ENCODE results near the gene RASSF5. TPM values are rescaled to one million over a fixed set of nuclear protein-coding genes. Genes with fewer than 3 reads are reported as not detected.

The RASSF5 gene
- total and polyA plus RNA-seq, 10 of the 15 experiments (the other 5 are each of a cell fraction or from before 2014, with no cell fraction given) = 14.0 to 89.6 (median 68.9) TPM

- Histone ChIP-seq H3K27ac (ENCODE audit: control insufficient read depth, insufficient read depth) (peak overlapping the region; percentile 89), H3K9ac (ENCODE audit: control insufficient read depth, insufficient read depth, low read length) (no peak overlapping the region), H2AFZ (ENCODE audit: control insufficient read depth, low read depth, low read length) (no peak overlapping the region), H3K27me3 (replicated peaks in 1 of 2; ENCODE audit: control insufficient read depth in 2 of 2, insufficient read depth in 2 of 2, low read length in 1 of 2) (no peaks in the 10 kb centered on the region), H3K79me2 (ENCODE audit: control insufficient read depth, insufficient read depth, low read length) (peaks cover 25% of the 10 kb centered on the region), H4K20me1 (ENCODE audit: control insufficient read depth, insufficient read depth) (no peaks in the 10 kb centered on the region), H3K4me3 (peak overlapping the region; percentile 61; the same call in 1 of the 2 replicates), H3K9me3 (replicated peaks; ENCODE audit: control insufficient read depth, insufficient read depth, low read length) (no peaks in the 10 kb centered on the region), H3K36me3 (ENCODE audit: control insufficient read depth in 2 of 2, insufficient read depth in 2 of 2, low read length in 1 of 2) (peaks cover 0 to 15% of the 10 kb centered on the region in 2 experiments; a peak in 3 of 4 replicates), H3K4me2 (ENCODE audit: control insufficient read depth, insufficient read depth) (peak overlapping the region; percentile 74), H3K4me1 (ENCODE audit: control insufficient read depth, insufficient read depth, low read length) (peaks cover 31% of the 10 kb centered on the region)
- RAD21 ChIA-PET (ENCODE audit: unreplicated experiment) = interaction anchor here (0.6 to 4.1 kb wide), 11 partner anchors 23 to 111 kb away, joined by 3 to 45 read pairs (median 6); partner anchors contain the start of gene DYRK3
- CTCF ChIA-PET = interaction anchor here (0.7 to 11.3 kb wide), 36 partner anchors 8 to 571 kb away, joined by 3 to 197 read pairs (median 8); partner anchors contain the start of genes DYRK3 and IKBKE
- ATAC-seq = peak; percentile 37
- intact Hi-C loops (cut with micrococcal nuclease; ENCODE audit: unreplicated experiment) = loop anchor here (1.0 to 10.0 kb wide), 5 partner anchors 51 to 197 kb away; no protein-coding TSS in a partner anchor
- POLR2A ChIA-PET = interaction anchor here (0.6 to 2.4 kb wide), 5 partner anchors 23 to 311 kb away, joined by 3 to 16 read pairs (median 3); partner anchors contain the start of gene DYRK3
- SMC1A ChIA-PET (ENCODE audit: uncharacterized antibody, unreplicated experiment) = interaction anchor here (0.8 to 5.5 kb wide), 13 partner anchors 11 to 201 kb away, joined by 3 to 70 read pairs (median 6); partner anchors contain the start of gene DYRK3
- FAIRE-seq = peak; percentile 49
- 44% methylated on average over 7 of the region's 7 CpGs for WGBS (ENCODE audit: insufficient coverage, insufficient replicate concordance, low lambda C conversion rate, missing lambda C conversion rate)
- TF ChIP-seq ZNF384 (IDR thresholded peaks at IDR 0.05; ENCODE audit: borderline replicate concordance, low read depth, low read length) = peak; percentile 66; the same call in 1 of the 2 replicates
- TF ChIP-seq SMARCA5 (IDR thresholded peaks at IDR 0.05) = peak; percentile 76
- peak; percentile 77 for TF ChIP-seq YY1 (IDR thresholded peaks at IDR 0.05; ENCODE audit: low read depth, low read length)
- TF ChIP-seq EGR1 (IDR thresholded peaks at IDR 0.05; ENCODE audit: borderline replicate concordance in 1 of 2, low read depth in 2 of 2, low read length in 2 of 2) = no peak
- peak; percentile 83 to 91 (median 83) for TF ChIP-seq CTCF (IDR thresholded peaks at IDR 0.05 in 2 of 3, conservative IDR thresholded peaks at IDR 0.05 in 1 of 3; ENCODE audit: control insufficient read depth in 2 of 3, extremely low read depth in 1 of 3, insufficient read depth in 1 of 3, low read depth in 3 of 3, low read length in 3 of 3)
- TF ChIP-seq MEF2A (IDR thresholded peaks at IDR 0.05; ENCODE audit: insufficient read depth, low read depth, low read length) = 0 out of 2 replicates have a peak, but pooled peaks have one; percentile 8
- TF ChIP-seq SMC3 (IDR thresholded peaks at IDR 0.05; ENCODE audit: borderline replicate concordance, low read length) = peak; percentile 68; the same call in 1 of the 2 replicates
- no peak for TF ChIP-seq KAT2A (conservative IDR thresholded peaks at IDR 0.05; ENCODE audit: control insufficient read depth, low read depth, low read length)
- peak; percentile 76 for TF ChIP-seq RAD21 (IDR thresholded peaks at IDR 0.05; ENCODE audit: insufficient read depth, low read depth, low read length)
- peak; percentile 23 for TF ChIP-seq SKIL (IDR thresholded peaks at IDR 0.05; ENCODE audit: low read depth, poor library complexity, severe bottlenecking)
- no TSS peak for BruUV-seq (replicated peaks)
- DNase-seq (ENCODE audit: low read depth, low spot score) = no peak
- in situ Hi-C loops (cut with MboI) = no loop called here
Measured at GRCh38 chr1:206608108-206608698, 100.9 kb downstream of the RASSF5 start.
